ENCODE measurements around the gene E2F6.

Gene E2F6

DNA sequence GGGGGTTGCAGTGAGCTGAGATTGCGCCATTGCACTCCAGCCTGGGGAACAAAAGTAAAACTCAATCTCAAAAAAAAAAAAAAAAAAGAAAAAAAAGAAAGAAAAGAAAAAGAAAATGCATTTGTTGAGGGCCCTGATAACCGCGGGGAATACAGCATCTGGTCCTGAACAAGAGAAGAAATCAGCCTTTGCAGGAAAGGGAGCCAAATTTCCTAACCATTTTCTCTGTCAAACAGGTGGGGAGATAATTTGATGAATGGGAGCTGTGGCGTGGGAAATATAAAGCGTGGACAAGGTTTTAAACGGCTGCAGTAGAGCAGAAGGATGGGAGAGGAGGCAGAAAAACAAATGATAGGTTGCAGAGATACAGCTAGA lies 864 bp downstream of the E2F6 start:
- H3K27ac Mint-ChIP-seq = peak overlapping the region; percentile 85 to 88
- DNase-seq = no peak
- no peaks in the 10 kb centered on the region for H3K9me3 Mint-ChIP-seq
- no peak for ATAC-seq (replicated peaks)
- H3K36me3 Mint-ChIP-seq (ENCODE audit: insufficient read depth) = peaks cover 25% of the 10 kb centered on the region
- H3K4me3 Mint-ChIP-seq = peak overlapping the region; percentile 96 to 97
- H3K4me1 Mint-ChIP-seq (ENCODE audit: low read depth in 2 of 2) = peaks cover 14 to 42% of the 10 kb centered on the region in 2 donors
- no peaks in the 10 kb centered on the region for H3K27me3 Mint-ChIP-seq

DNA sequence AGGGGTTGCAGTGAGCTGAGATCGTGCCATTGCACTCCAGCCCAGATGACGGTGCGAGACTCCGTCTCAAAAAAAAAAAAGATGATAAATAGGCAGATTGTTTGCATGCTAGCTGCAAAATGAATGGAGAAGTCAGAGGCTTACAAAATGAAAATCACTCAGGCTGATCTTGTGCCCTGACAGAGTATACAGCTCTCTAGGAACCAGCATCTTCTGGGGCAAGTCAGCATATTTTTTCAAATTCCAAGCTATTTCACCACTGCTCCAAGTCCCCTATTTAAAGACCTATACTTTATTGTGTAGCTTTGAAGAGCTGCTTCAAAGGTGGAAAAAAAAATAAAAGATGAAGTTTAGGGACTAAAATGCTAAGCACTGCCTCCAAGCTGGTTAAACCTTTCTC lies 6.1 kb downstream of the E2F6 start:
- ATAC-seq (replicated peaks) (no peak), DNase-seq (no peak)
- H3K4me1 Mint-ChIP-seq (ENCODE audit: low read depth in 2 of 2) = peaks cover 21 to 36% of the 10 kb centered on the region in 2 donors
- H3K36me3 Mint-ChIP-seq (ENCODE audit: insufficient read depth) = peaks cover 4% of the 10 kb centered on the region
- H3K9me3 Mint-ChIP-seq = no peaks in the 10 kb centered on the region
- no peaks in the 10 kb centered on the region for H3K27me3 Mint-ChIP-seq
- no peak overlapping the region for H3K4me3 Mint-ChIP-seq
- no peak overlapping the region for H3K27ac Mint-ChIP-seq

- Mint-ChIP-seq H3K27ac (peak overlapping the region in 1 of 2 donors; percentile 57), H3K9me3 (no peaks in the 10 kb centered on the region), H3K27me3 (no peaks in the 10 kb centered on the region), H3K4me1 (ENCODE audit: low read depth in 2 of 2) (peaks cover 18 to 25% of the 10 kb centered on the region in 2 donors), H3K4me3 (no peak overlapping the region), H3K36me3 (ENCODE audit: insufficient read depth) (peaks cover 8% of the 10 kb centered on the region)
- DNase-seq = no peak
- ATAC-seq (replicated peaks) = no peak
Observed at GRCh38 chr2:11458753-11459152, 7.2 kb downstream of the E2F6 start.

DNA sequence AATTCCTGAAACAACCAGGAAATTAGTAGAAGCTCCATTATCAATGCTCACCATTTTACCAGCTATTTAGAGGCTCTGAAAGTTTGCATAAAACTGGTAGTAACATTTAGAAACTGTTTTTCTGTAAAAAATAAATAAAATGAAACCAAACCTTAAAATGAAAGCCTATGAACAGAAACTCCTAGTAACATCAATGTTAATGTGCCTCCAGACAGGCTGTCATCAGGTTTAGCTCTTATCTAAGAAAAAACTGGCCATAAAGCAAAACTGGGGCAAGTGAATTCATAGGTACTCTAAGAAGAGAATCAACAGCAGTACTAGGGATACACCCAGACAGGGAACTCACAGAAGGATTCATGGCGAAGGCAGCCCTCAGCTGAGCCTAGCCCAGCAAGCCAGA lies 8.0 kb downstream of the E2F6 start:
- no peaks in the 10 kb centered on the region for H3K27me3 Mint-ChIP-seq
- peaks cover 17 to 18% of the 10 kb centered on the region in 2 donors for H3K4me1 Mint-ChIP-seq (ENCODE audit: low read depth in 2 of 2)
- H3K36me3 Mint-ChIP-seq (ENCODE audit: insufficient read depth) = peaks cover 16% of the 10 kb centered on the region
- H3K9me3 Mint-ChIP-seq = no peaks in the 10 kb centered on the region
- H3K27ac Mint-ChIP-seq = peak overlapping the region in 1 of 2 donors; percentile 29
- no peak for DNase-seq
- ATAC-seq (replicated peaks) = no peak
- no peak overlapping the region for H3K4me3 Mint-ChIP-seq

GRCh38 chr2:11456251-11456650 lies 9.7 kb downstream of the E2F6 start:
- ATAC-seq (replicated peaks) (no peak), DNase-seq (no peak)
- no peak overlapping the region for H3K4me3 Mint-ChIP-seq
- H3K36me3 Mint-ChIP-seq (ENCODE audit: insufficient read depth) = peaks cover 17% of the 10 kb centered on the region
- H3K27me3 Mint-ChIP-seq = no peaks in the 10 kb centered on the region
- peaks cover 15 to 18% of the 10 kb centered on the region in 2 donors for H3K4me1 Mint-ChIP-seq (ENCODE audit: low read depth in 2 of 2)
- no peaks in the 10 kb centered on the region for H3K9me3 Mint-ChIP-seq
- H3K27ac Mint-ChIP-seq = no peak overlapping the region

DNA sequence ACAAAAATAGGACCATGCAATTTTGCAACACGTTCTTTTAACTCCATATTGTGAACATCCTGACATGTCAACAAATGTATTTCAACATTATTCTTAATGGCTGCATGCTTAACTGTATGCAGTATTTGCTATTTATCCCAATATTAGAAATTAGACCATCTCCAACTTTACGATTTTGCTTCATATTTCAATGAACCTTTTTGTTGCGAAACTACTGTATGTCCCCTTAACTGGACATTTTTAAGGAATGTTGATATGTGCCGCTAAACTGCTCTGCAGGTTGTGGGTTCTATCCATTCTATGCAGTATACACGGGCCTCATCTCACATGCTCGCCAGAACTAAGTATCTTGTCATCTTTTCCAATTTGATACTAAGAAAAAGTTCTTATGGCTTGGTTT lies 11.1 kb downstream of the E2F6 start:
- Mint-ChIP-seq H3K4me1 (ENCODE audit: low read depth in 2 of 2) (peaks cover 11 to 15% of the 10 kb centered on the region in 2 donors), H3K27ac (no peak overlapping the region), H3K36me3 (ENCODE audit: insufficient read depth) (peaks cover 26% of the 10 kb centered on the region), H3K27me3 (no peaks in the 10 kb centered on the region), H3K4me3 (no peak overlapping the region), H3K9me3 (no peaks in the 10 kb centered on the region)
- ATAC-seq (replicated peaks) (no peak), DNase-seq (no peak)

DNA sequence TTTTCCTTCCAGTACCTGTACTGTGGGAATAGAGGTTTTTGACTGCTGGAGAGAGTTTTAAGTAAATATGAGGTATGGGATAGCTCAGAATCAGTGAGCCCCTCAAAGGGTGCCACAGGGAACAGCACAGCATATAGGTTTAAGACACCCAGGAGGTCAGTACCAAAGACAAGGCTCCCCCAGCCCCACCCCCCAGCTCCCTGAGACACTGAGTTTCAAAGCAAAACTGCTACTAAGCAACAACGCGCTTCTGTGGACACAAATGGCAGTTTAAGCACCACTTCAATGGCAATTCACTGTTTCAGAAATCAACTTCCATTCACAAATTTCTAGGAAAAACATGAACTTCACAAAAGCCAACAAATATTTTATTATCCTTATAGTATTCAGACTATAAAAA lies 15.2 kb downstream of the E2F6 start:
- Mint-ChIP-seq H3K4me1 (ENCODE audit: low read depth in 2 of 2) (peaks cover 0 to 1% of the 10 kb centered on the region in 2 donors), H3K27me3 (no peaks in the 10 kb centered on the region), H3K27ac (no peak overlapping the region), H3K36me3 (ENCODE audit: insufficient read depth) (peaks cover 26% of the 10 kb centered on the region), H3K4me3 (no peak overlapping the region), H3K9me3 (no peaks in the 10 kb centered on the region)
- DNase-seq = no peak
- no peak for ATAC-seq (replicated peaks)

- ATAC-seq (replicated peaks) (peak; percentile 43), DNase-seq (peak; percentile 39 to 55 (median 40))
- Mint-ChIP-seq H3K4me1 (ENCODE audit: low read depth in 2 of 2) (no peaks in the 10 kb centered on the region), H3K27me3 (no peaks in the 10 kb centered on the region), H3K36me3 (ENCODE audit: insufficient read depth) (peaks cover 10% of the 10 kb centered on the region), H3K27ac (no peak overlapping the region), H3K4me3 (no peak overlapping the region), H3K9me3 (no peaks in the 10 kb centered on the region)
Observed at GRCh38 chr2:11446733-11447248, 19.2 kb downstream of the E2F6 start.

GRCh38 chr2:11444737-11445136 lies 21.2 kb downstream of the E2F6 start:
- Mint-ChIP-seq H3K27me3 (no peaks in the 10 kb centered on the region), H3K27ac (no peak overlapping the region), H3K9me3 (no peaks in the 10 kb centered on the region), H3K36me3 (ENCODE audit: insufficient read depth) (no peaks in the 10 kb centered on the region), H3K4me1 (ENCODE audit: low read depth in 2 of 2) (no peaks in the 10 kb centered on the region), H3K4me3 (no peak overlapping the region)
- DNase-seq (no peak), ATAC-seq (replicated peaks) (no peak)

DNA sequence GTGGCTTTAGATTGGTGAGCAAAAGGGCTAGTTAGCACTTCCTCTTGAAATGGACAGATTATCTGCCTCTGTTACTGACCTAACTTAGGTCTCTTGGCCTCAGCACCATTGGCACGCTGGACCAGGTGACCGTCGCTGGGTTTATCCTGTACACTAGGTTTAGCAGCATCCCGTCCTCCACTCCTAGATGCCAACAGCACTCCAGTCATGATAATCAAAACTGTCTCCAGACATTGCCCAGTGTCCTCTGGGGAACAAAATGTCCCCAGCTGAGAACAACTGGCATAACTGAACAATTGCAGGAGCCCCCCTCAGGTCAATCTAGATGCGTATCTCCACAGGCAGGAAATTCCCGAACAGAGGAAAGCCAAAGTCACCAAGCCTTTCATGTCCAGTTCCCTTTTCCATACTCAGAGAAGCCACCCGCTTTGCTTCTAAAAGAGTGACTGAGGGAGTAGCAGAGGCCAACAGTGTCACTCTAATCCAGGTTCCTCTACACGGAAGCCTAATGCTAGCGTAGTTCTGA lies 27.3 kb downstream of the E2F6 start:
- Mint-ChIP-seq H3K9me3 (no peaks in the 10 kb centered on the region), H3K27ac (no peak overlapping the region), H3K27me3 (peaks cover 0 to 8% of the 10 kb centered on the region in 2 donors), H3K4me1 (ENCODE audit: low read depth in 2 of 2) (no peaks in the 10 kb centered on the region), H3K4me3 (no peak overlapping the region), H3K36me3 (ENCODE audit: insufficient read depth) (no peaks in the 10 kb centered on the region)
- DNase-seq = no peak
- no peak for ATAC-seq (replicated peaks)

- H3K4me1 Mint-ChIP-seq (ENCODE audit: low read depth in 2 of 2) = no peaks in the 10 kb centered on the region
- H3K27ac Mint-ChIP-seq = no peak overlapping the region
- DNase-seq (no peak), ATAC-seq (replicated peaks) (no peak)
- H3K9me3 Mint-ChIP-seq = no peaks in the 10 kb centered on the region
- no peaks in the 10 kb centered on the region for H3K36me3 Mint-ChIP-seq (ENCODE audit: insufficient read depth)
- peaks cover 0 to 10% of the 10 kb centered on the region in 2 donors for H3K27me3 Mint-ChIP-seq
- no peak overlapping the region for H3K4me3 Mint-ChIP-seq
Observed at GRCh38 chr2:11437602-11438001, 28.4 kb downstream of the E2F6 start.

- Mint-ChIP-seq H3K27ac (no peak overlapping the region), H3K27me3 (peaks cover 0 to 10% of the 10 kb centered on the region in 2 donors), H3K9me3 (no peaks in the 10 kb centered on the region), H3K36me3 (ENCODE audit: insufficient read depth) (no peaks in the 10 kb centered on the region), H3K4me1 (ENCODE audit: low read depth in 2 of 2) (no peaks in the 10 kb centered on the region), H3K4me3 (no peak overlapping the region)
- ATAC-seq (replicated peaks) (no peak), DNase-seq (no peak)
Observed at GRCh38 chr2:11435036-11435435, 30.9 kb downstream of the E2F6 start.

GRCh38 chr2:11434443-11434842 lies 31.5 kb downstream of the E2F6 start:
- ATAC-seq (replicated peaks) (no peak), DNase-seq (no peak)
- Mint-ChIP-seq H3K36me3 (ENCODE audit: insufficient read depth) (no peaks in the 10 kb centered on the region), H3K27ac (no peak overlapping the region), H3K4me3 (no peak overlapping the region), H3K27me3 (peaks cover 0 to 10% of the 10 kb centered on the region in 2 donors), H3K9me3 (no peaks in the 10 kb centered on the region), H3K4me1 (ENCODE audit: low read depth in 2 of 2) (no peaks in the 10 kb centered on the region)

GRCh38 chr2:11433822-11434221 lies 32.1 kb downstream of the E2F6 start:
- H3K27ac Mint-ChIP-seq = peak overlapping the region in 1 of 2 donors; percentile 49
- H3K4me1 Mint-ChIP-seq (ENCODE audit: low read depth in 2 of 2) = no peaks in the 10 kb centered on the region
- no peak overlapping the region for H3K4me3 Mint-ChIP-seq
- ATAC-seq (replicated peaks) = no peak
- H3K27me3 Mint-ChIP-seq = peaks cover 0 to 10% of the 10 kb centered on the region in 2 donors
- no peak for DNase-seq
- no peaks in the 10 kb centered on the region for H3K36me3 Mint-ChIP-seq (ENCODE audit: insufficient read depth)
- no peaks in the 10 kb centered on the region for H3K9me3 Mint-ChIP-seq
